ENCODE measurements around the gene LHB. TPM values are rescaled to one million over a fixed set of nuclear protein-coding genes. Genes with fewer than 3 reads are reported as not detected.

The LHB gene
- total RNA-seq, 2 donors from 2014 or later, result 0.59 TPM; not detected in 1

- H3K9me3 ChIP-seq (ENCODE audit: control insufficient read depth, low read length), result no peaks in the 10 kb centered on the region
- Mint-ChIP-seq H3K4me3 (peak overlapping the region; percentile 97), H3K4me1 (peaks cover 23% of the 10 kb centered on the region), H3K9me3 (no peaks in the 10 kb centered on the region), H3K27me3 (ENCODE audit: insufficient read depth) (no peaks in the 10 kb centered on the region), H3K27ac (peak overlapping the region; percentile 96), H3K36me3 (ENCODE audit: low read depth) (peaks cover 32% of the 10 kb centered on the region)
- peaks cover 4% of the 10 kb centered on the region for H3K4me1 ChIP-seq (ENCODE audit: control insufficient read depth, insufficient read depth, low read length)
- no peak overlapping the region for H3K27ac ChIP-seq (ENCODE audit: low read depth, low read length)
- H3K36me3 ChIP-seq (ENCODE audit: control insufficient read depth, insufficient read depth, low read length), result peaks cover 14% of the 10 kb centered on the region
- peak overlapping the region; percentile 83 for H3K9ac ChIP-seq (ENCODE audit: extremely low read depth, low read length, poor library complexity, severe bottlenecking)
- no peaks in the 10 kb centered on the region for H3K27me3 ChIP-seq (ENCODE audit: control insufficient read depth, insufficient read depth, low read length, poor library complexity, severe bottlenecking)
- 34 to 42% methylated on average over 4 to 8 of the region's 8 CpGs for WGBS, 2 experiments (ENCODE audit: insufficient coverage in 1 of 2, insufficient read length in 1 of 2)
- H3K4me3 ChIP-seq (ENCODE audit: low read length), result peak overlapping the region; percentile 100
- TF ChIP-seq CTCF (conservative IDR thresholded peaks at IDR 0.05), result no peak
- peak; percentile 80 for DNase-seq
Measured at GRCh38 chr19:48991873-48992580, 24.9 kb downstream of the LHB start.

GRCh38 chr19:48991011-48991609, 25.8 kb downstream of the LHB start:
- no peak for TF ChIP-seq CTCF (conservative IDR thresholded peaks at IDR 0.05)

GRCh38 chr19:48990400-48990799, 26.5 kb downstream of the LHB start:
- H3K36me3 ChIP-seq (ENCODE audit: control insufficient read depth, insufficient read depth, low read length), result peaks cover 30% of the 10 kb centered on the region
- no peak for DNase-seq
- H3K27ac ChIP-seq (ENCODE audit: low read depth, low read length), result no peak overlapping the region
- no peak overlapping the region for H3K9ac ChIP-seq (ENCODE audit: extremely low read depth, low read length, poor library complexity, severe bottlenecking)
- Mint-ChIP-seq H3K27me3 (ENCODE audit: insufficient read depth) (no peaks in the 10 kb centered on the region), H3K9me3 (no peaks in the 10 kb centered on the region), H3K4me1 (peaks cover 23% of the 10 kb centered on the region), H3K27ac (no peak overlapping the region), H3K36me3 (ENCODE audit: low read depth) (peaks cover 41% of the 10 kb centered on the region), H3K4me3 (peak overlapping the region; percentile 4)
- TF ChIP-seq CTCF (conservative IDR thresholded peaks at IDR 0.05), result no peak
- H3K4me1 ChIP-seq (ENCODE audit: control insufficient read depth, insufficient read depth, low read length), result peaks cover 4% of the 10 kb centered on the region
- 82 to 85% methylated on average over 3 to 4 of the region's 4 CpGs for WGBS, 2 experiments (ENCODE audit: insufficient coverage in 1 of 2, insufficient read length in 1 of 2)
- H3K27me3 ChIP-seq (ENCODE audit: control insufficient read depth, insufficient read depth, low read length, poor library complexity, severe bottlenecking), result no peaks in the 10 kb centered on the region
- no peaks in the 10 kb centered on the region for H3K9me3 ChIP-seq (ENCODE audit: control insufficient read depth, low read length)
- H3K4me3 ChIP-seq (ENCODE audit: low read length), result no peak overlapping the region

More at GRCh38 chr19:48991011-48991609, 25.8 kb downstream of the LHB start:
- Histone ChIP-seq H3K27me3 (ENCODE audit: control insufficient read depth, insufficient read depth, low read length, poor library complexity, severe bottlenecking) (no peaks in the 10 kb centered on the region), H3K27ac (ENCODE audit: low read depth, low read length) (no peak overlapping the region), H3K36me3 (ENCODE audit: control insufficient read depth, insufficient read depth, low read length) (peaks cover 23% of the 10 kb centered on the region), H3K9ac (ENCODE audit: extremely low read depth, low read length, poor library complexity, severe bottlenecking) (peak overlapping the region; percentile 83), H3K9me3 (ENCODE audit: control insufficient read depth, low read length) (no peaks in the 10 kb centered on the region), H3K4me1 (ENCODE audit: control insufficient read depth, insufficient read depth, low read length) (peaks cover 4% of the 10 kb centered on the region), H3K4me3 (ENCODE audit: low read length) (peak overlapping the region; percentile 100)
- no peaks in the 10 kb centered on the region for H3K27me3 Mint-ChIP-seq (ENCODE audit: insufficient read depth)
- no peaks in the 10 kb centered on the region for H3K9me3 Mint-ChIP-seq
- peak overlapping the region; percentile 52 for H3K27ac Mint-ChIP-seq
- WGBS, 2 experiments (ENCODE audit: insufficient coverage in 1 of 2, insufficient read length in 1 of 2), result 93 to 97% methylated on average over 12 to 22 of the region's 22 CpGs
- peaks cover 23% of the 10 kb centered on the region for H3K4me1 Mint-ChIP-seq
- no peak for DNase-seq
- peaks cover 35% of the 10 kb centered on the region for H3K36me3 Mint-ChIP-seq (ENCODE audit: low read depth)
- H3K4me3 Mint-ChIP-seq, result peak overlapping the region; percentile 97

All from endodermal cell (in vitro differentiated cells).